K562 (cell line): ENCODE results near the gene GABRA1.

Source experiments
- CHCHD3 ChIP-seq: fragments of 250-450 bp; sonication (Bioruptor Pico); IDR thresholded peaks from 2 replicates; pipeline ENCODE4 v2.1.2; 2022; ENCODE audit warnings: mild to moderate bottlenecking
- CREB1 ChIP-seq, 2 experiments: sonication (generic) in 1 of 2; formaldehyde crosslinking in 1 of 2; IDR thresholded peaks; 2 replicates each; pipeline versions ENCODE4 v1.6.1 to v1.8.0; 2012 to 2022; ENCODE audit warnings: inconsistent platforms in 1 of 2, mild to moderate bottlenecking in 1 of 2, missing genetic modification reagents in 1 of 2, moderate library complexity in 1 of 2
- HDAC2 ChIP-seq: fragments of 450-650 bp; IDR thresholded peaks from 2 replicates; pipeline ENCODE4 v1.6.1; 2016; ENCODE audit warnings: mild to moderate bottlenecking
- MAFK ChIP-seq: IDR thresholded peaks from 2 replicates; pipeline ENCODE4 v1.6.1; 2011; ENCODE audit warnings: low read length, improper control_type of control experiment
- PML ChIP-seq: IDR thresholded peaks from 2 replicates; pipeline ENCODE4 v1.6.1; 2012; ENCODE audit warnings: low read length, inconsistent platforms
- POLR2A ChIP-seq: fragments of 450-650 bp; conservative IDR thresholded peaks from 2 replicates; pipeline ENCODE4 v1.6.1; 2016
- RBM17 ChIP-seq: fragments of 200-400 bp; formaldehyde crosslinking; IDR thresholded peaks from 2 replicates; pipeline ENCODE4 v1.6.1; 2017; ENCODE audit warnings: low read depth, mild to moderate bottlenecking, low read length, borderline replicate concordance
- RNF2 ChIP-seq: sonication (generic); IDR thresholded peaks from 2 replicates; pipeline ENCODE4 v1.6.1; 2016
- SMAD4 ChIP-seq: fragments of 250-450 bp; sonication (Bioruptor Pico); conservative IDR thresholded peaks from 2 replicates; pipeline ENCODE4 v1.8.0; 2021; ENCODE audit warnings: inconsistent platforms, mild to moderate bottlenecking, moderate library complexity
- TF ChIP-seq, protein P1 (sequence below): fragments of 450-650 bp; formaldehyde crosslinking; IDR thresholded peaks from 2 replicates; pipeline ENCODE4 v1.4.0; 2020; ENCODE audit warnings: mild to moderate bottlenecking, mixed read lengths
- TF ChIP-seq, protein P2 (sequence below): sonication (generic); formaldehyde crosslinking; IDR thresholded peaks from 2 replicates; pipeline ENCODE4 v1.9.0; 2022; ENCODE audit warnings: mild to moderate bottlenecking, missing genetic modification reagents

DNA sequence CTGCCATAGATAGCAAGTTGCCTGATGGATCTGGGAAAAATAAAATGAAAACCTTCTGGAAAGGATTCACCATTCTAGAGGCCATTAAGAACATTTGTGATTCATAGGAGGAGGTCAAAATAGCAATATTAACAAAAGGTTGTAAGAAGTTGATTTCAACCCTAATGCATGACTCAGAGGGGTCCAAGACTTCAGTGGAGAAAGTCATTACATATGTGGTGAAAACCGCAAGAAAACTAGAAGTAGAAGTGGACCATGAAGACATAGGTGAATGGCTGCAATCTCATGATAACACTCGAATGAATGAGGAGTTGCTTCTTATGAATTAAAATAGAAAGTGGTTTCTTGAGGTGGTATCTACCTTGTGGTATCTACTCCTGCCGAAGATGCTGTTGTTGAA is 86.6 kb downstream of the GABRA1 start:
- TF ChIP-seq, protein P1, sequence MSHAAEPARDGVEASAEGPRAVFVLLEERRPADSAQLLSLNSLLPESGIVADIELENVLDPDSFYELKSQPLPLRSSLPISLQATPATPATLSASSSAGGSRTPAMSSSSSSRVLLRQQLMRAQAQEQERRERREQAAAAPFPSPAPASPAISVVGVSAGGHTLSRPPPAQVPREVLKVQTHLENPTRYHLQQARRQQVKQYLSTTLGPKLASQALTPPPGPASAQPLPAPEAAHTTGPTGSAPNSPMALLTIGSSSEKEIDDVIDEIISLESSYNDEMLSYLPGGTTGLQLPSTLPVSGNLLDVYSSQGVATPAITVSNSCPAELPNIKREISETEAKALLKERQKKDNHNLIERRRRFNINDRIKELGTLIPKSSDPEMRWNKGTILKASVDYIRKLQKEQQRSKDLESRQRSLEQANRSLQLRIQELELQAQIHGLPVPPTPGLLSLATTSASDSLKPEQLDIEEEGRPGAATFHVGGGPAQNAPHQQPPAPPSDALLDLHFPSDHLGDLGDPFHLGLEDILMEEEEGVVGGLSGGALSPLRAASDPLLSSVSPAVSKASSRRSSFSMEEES (CRISPR knock-in tag), result no peak
- no peak for TF ChIP-seq HDAC2
- TF ChIP-seq MAFK, result no peak
- no peak for TF ChIP-seq PML
- TF ChIP-seq CREB1 (IDR thresholded peaks at IDR 0.05), result no peak
- TF ChIP-seq CREB1 (CRISPR knock-in tag; IDR thresholded peaks at IDR 0.05), result no peak
- TF ChIP-seq CHCHD3, result no peak
- TF ChIP-seq SMAD4 (CRISPR knock-in tag), result no peak
- no peak for TF ChIP-seq RNF2
- TF ChIP-seq, protein P2, sequence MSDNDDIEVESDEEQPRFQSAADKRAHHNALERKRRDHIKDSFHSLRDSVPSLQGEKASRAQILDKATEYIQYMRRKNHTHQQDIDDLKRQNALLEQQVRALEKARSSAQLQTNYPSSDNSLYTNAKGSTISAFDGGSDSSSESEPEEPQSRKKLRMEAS (CRISPR knock-in tag), result no peak
- TF ChIP-seq RBM17, result no peak
- no peak for TF ChIP-seq POLR2A
